ENCODE data around the gene CRTC1.

CRTC1 gene

GRCh38 chr19:18772620-18773587 lies 89.4 kb downstream of the CRTC1 start:
- DNase-seq = no peak

GRCh38 chr19:18773682-18774081 lies 90.2 kb downstream of the CRTC1 start:
- DNase-seq = no peak

GRCh38 chr19:18774107-18774506 lies 90.6 kb downstream of the CRTC1 start:
- DNase-seq = no peak

GRCh38 chr19:18774782-18775444 lies 91.4 kb downstream of the CRTC1 start:
- no peak for DNase-seq

GRCh38 chr19:18775586-18776287 lies 92.3 kb downstream of the CRTC1 start:
- DNase-seq = no peak

GRCh38 chr19:18776288-18776594 lies 92.8 kb downstream of the CRTC1 start:
- no peak for DNase-seq

GRCh38 chr19:18776736-18777135 lies 93.3 kb downstream of the CRTC1 start:
- DNase-seq = no peak

GRCh38 chr19:18777301-18778075 lies 94.0 kb downstream of the CRTC1 start:
- no peak for DNase-seq

- no peak for DNase-seq
Observed at GRCh38 chr19:18778076-18778389, 94.6 kb downstream of the CRTC1 start.

GRCh38 chr19:18778826-18779495 lies 95.5 kb downstream of the CRTC1 start:
- DNase-seq = no peak

GRCh38 chr19:18780081-18780480 lies 96.6 kb downstream of the CRTC1 start:
- DNase-seq = no peak

GRCh38 chr19:18780631-18781030 lies 97.2 kb downstream of the CRTC1 start:
- DNase-seq = no peak

- no peak for DNase-seq
Observed at GRCh38 chr19:18781047-18781600, 97.6 kb downstream of the CRTC1 start.

GRCh38 chr19:18781885-18782527 lies 98.5 kb downstream of the CRTC1 start:
- DNase-seq = no peak

GRCh38 chr19:18782559-18783225 lies 99.2 kb downstream of the CRTC1 start:
- no peak for DNase-seq

- no peak for DNase-seq
Observed at GRCh38 chr19:18783958-18784785, 100.7 kb downstream of the CRTC1 start.

GRCh38 chr19:18784786-18785120 lies 101.3 kb downstream of the CRTC1 start:
- DNase-seq = no peak

GRCh38 chr19:18785179-18786124 lies 102.0 kb downstream of the CRTC1 start:
- DNase-seq = peak; percentile 76

All from inflammatory macrophage treated with lipopolysaccharide for 4 hours (primary cell).